RWPE2 (cell line): ENCODE results near the gene F7.

Source experiments
- ATAC-seq: fragments of 200-7000 bp; cut with Tn5 transposase; 3 replicates; pipeline ENCODE4 v1.9.1; 2021; ENCODE audit warnings: low read depth
- DNase-seq: peaks from one replicate; pipeline ENCODE4 v3.0.0-alpha.2; 2020; ENCODE audit warnings: low spot score
- H3K27ac ChIP-seq: fragments of 450-650 bp; 2 replicates; pipeline ENCODE4 v1.5.1; 2017; ENCODE audit warnings: mild to moderate bottlenecking; ENCODE audit not compliant: poor library complexity, severe bottlenecking
- H3K27me3 ChIP-seq: fragments of 250-450 bp; sonication (Bioruptor Pico); 2 replicates; pipeline ENCODE4 v1.5.1; 2021; ENCODE audit warnings: mild to moderate bottlenecking, moderate library complexity; ENCODE audit not compliant: insufficient read depth, poor library complexity, severe bottlenecking
- H3K36me3 ChIP-seq: fragments of 250-450 bp; sonication (Bioruptor Pico); 2 replicates; pipeline ENCODE4 v1.5.1; 2020; ENCODE audit warnings: low read depth, mild to moderate bottlenecking, moderate library complexity
- H3K4me1 ChIP-seq: fragments of 250-450 bp; sonication (Bioruptor Pico); 2 replicates; pipeline ENCODE4 v1.5.1; 2021; ENCODE audit warnings: mild to moderate bottlenecking, moderate library complexity; ENCODE audit not compliant: insufficient read depth, poor library complexity, severe bottlenecking
- H3K4me3 ChIP-seq: fragments of 250-450 bp; sonication (Bioruptor Pico); 2 replicates; pipeline ENCODE4 v1.5.1; 2021; ENCODE audit warnings: mild to moderate bottlenecking, moderate library complexity; ENCODE audit not compliant: severe bottlenecking
- H3K9me3 ChIP-seq: fragments of 250-450 bp; sonication (Bioruptor Pico); 2 replicates; pipeline ENCODE4 v1.5.1; 2021; ENCODE audit warnings: mild to moderate bottlenecking, moderate library complexity; ENCODE audit not compliant: severe bottlenecking
- TF ChIP-seq, protein P1 (sequence below): fragments of 450-650 bp; IDR thresholded peaks from one replicate; pipeline ENCODE4 v1.5.1; 2017; ENCODE audit warnings: mild to moderate bottlenecking, moderate library complexity; ENCODE audit not compliant: poor library complexity, severe bottlenecking

The F7 gene

DNA sequence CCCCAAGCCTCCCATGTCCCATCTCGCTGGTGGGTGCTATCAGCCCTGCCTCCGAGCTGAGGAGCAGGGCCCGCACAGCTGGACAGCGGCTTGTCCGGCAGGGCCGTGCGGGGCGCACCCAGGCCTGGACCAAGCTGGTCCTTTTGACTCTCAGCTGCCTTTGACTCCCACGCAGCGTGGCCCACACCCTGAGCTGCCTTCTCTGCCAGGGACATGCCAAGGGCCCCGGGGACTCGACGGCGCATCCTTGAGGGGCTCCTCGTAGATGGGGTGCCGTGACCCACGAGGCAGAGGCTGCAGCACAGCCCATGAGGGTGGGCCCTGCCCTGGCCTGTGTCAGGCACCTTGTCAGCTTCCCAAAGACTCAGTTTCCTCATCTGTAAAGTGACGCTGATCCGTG, 38.8 kb upstream of the F7 start:
- DNase-seq (no peak), ATAC-seq (no peak)
- H3K36me3 ChIP-seq = no peaks in the 10 kb centered on the region
- no peaks in the 10 kb centered on the region for H3K4me1 ChIP-seq
- TF ChIP-seq, protein P1, sequence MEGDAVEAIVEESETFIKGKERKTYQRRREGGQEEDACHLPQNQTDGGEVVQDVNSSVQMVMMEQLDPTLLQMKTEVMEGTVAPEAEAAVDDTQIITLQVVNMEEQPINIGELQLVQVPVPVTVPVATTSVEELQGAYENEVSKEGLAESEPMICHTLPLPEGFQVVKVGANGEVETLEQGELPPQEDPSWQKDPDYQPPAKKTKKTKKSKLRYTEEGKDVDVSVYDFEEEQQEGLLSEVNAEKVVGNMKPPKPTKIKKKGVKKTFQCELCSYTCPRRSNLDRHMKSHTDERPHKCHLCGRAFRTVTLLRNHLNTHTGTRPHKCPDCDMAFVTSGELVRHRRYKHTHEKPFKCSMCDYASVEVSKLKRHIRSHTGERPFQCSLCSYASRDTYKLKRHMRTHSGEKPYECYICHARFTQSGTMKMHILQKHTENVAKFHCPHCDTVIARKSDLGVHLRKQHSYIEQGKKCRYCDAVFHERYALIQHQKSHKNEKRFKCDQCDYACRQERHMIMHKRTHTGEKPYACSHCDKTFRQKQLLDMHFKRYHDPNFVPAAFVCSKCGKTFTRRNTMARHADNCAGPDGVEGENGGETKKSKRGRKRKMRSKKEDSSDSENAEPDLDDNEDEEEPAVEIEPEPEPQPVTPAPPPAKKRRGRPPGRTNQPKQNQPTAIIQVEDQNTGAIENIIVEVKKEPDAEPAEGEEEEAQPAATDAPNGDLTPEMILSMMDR = no peak
- no peaks in the 10 kb centered on the region for H3K9me3 ChIP-seq
- H3K27ac ChIP-seq = no peak overlapping the region
- no peaks in the 10 kb centered on the region for H3K27me3 ChIP-seq
- no peak overlapping the region for H3K4me3 ChIP-seq

DNA sequence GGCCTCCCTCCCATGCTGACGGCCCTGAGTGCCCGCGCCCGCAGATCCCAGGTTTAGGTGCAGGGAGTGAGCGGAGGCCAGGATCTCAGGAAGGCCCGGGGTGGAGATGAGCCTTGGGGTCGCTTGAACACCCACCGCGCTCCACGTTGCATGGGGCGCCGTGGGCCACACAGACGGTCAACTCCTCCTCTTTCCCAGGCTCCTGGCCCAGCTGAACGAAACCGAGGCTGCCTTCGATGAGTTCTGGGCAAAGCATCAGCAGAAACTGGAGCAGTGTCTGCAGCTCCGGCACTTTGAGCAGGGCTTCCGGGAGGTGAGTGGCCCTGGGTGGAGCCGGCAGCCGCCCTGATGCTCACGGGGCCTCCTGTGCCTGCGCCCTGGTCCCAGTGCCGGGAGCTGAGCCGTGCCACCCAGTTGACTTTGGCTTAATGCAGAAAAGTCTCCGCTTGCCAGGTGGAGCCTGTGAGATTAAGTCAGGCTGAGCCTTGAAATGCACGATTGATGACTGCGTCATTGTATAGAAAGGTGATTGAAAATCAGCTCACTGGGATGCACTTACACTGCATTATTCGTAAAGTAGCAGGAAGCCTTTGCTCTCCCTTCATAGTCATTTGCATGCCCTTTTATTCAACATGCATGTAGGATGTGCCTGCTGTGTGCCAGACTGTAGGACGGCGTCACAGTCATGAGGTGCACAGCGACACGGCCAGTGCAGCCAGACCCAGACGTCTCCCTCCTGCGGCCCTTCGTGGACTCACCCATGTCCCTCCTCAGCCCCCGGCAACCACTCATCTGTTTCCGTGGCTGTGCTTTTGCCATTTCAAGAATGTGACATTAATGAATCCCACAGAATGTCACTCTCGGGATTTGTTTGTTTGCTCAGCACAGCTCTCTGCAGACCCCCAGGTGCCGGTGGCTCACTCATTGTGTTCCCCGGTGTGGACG, 35.5 kb upstream of the F7 start:
- no peak overlapping the region for H3K27ac ChIP-seq
- TF ChIP-seq, protein P1 = no peak
- H3K4me3 ChIP-seq = no peak overlapping the region
- H3K4me1 ChIP-seq = no peaks in the 10 kb centered on the region
- no peak for DNase-seq
- no peak for ATAC-seq
- no peaks in the 10 kb centered on the region for H3K27me3 ChIP-seq
- H3K36me3 ChIP-seq = no peaks in the 10 kb centered on the region
- no peaks in the 10 kb centered on the region for H3K9me3 ChIP-seq

DNA sequence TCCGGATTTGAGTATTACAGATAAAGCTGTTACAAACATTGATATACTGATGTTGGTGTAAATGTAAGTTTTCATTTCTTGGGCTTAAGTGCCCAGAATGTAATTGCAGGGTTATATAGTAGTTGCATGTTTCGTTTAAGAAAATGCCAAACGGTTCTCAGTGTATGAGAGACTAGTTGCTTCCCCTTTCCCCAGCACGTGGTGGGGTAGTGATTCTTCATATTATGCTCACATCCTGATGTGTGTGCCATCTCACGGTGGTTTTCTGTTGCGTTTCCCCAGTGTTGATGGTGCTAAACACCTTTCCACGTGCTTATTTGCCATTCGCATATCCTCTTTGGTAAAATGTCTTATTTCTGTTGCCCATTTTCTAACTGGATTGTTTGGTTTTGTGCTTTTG, 34.7 kb upstream of the F7 start:
- TF ChIP-seq, protein P1 = no peak
- no peak overlapping the region for H3K27ac ChIP-seq
- ATAC-seq (no peak), DNase-seq (no peak)
- no peaks in the 10 kb centered on the region for H3K27me3 ChIP-seq
- no peaks in the 10 kb centered on the region for H3K9me3 ChIP-seq
- no peak overlapping the region for H3K4me3 ChIP-seq
- no peaks in the 10 kb centered on the region for H3K4me1 ChIP-seq
- no peaks in the 10 kb centered on the region for H3K36me3 ChIP-seq

DNA sequence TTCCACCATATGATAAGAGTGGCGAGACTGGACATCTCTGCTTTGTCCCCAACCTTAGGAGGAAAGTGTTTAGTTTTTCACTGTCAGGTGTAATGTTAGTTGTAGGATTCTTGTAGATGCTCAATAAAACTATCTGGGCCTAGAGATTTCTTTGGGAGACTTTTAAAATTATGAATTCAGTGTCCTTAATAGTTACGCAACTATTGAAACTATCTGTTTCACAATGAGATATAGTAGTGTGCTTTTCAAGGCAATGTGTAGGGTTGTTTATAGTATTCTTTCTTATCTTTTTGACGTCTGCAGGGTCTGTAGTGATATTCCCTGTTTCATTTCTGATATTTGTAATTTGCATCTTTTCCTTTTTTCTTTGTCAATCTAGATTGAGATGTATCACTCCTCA, 33.2 kb upstream of the F7 start:
- Histone ChIP-seq H3K9me3 (no peaks in the 10 kb centered on the region), H3K27me3 (no peaks in the 10 kb centered on the region), H3K36me3 (no peaks in the 10 kb centered on the region), H3K4me3 (no peak overlapping the region), H3K27ac (no peak overlapping the region), H3K4me1 (no peaks in the 10 kb centered on the region)
- TF ChIP-seq, protein P1 = no peak
- DNase-seq (no peak), ATAC-seq (no peak)

DNA sequence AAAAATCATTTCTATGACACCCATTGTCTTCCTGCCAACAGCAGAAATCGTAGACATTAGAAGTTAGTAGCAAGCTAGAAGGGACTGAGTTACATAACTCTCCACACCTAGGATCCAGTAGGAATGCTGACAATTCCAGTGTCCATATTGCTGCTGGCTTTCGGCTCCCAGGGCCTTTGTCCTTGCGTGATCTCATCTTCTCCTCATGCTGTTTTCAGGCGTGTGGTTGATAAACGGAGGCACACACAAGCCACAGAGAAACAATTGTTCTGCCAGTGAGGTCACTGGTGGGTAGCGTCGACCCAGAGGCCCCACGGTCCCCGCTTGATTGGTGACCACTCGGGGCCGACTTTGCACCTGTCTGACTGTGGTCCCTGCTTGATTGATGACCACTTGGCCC, 31.6 kb upstream of the F7 start:
- TF ChIP-seq, protein P1 = no peak
- Histone ChIP-seq H3K9me3 (no peaks in the 10 kb centered on the region), H3K4me1 (no peaks in the 10 kb centered on the region), H3K27ac (no peak overlapping the region), H3K4me3 (no peak overlapping the region), H3K36me3 (no peaks in the 10 kb centered on the region), H3K27me3 (no peaks in the 10 kb centered on the region)
- no peak for DNase-seq
- no peak for ATAC-seq
